Gastroesophageal sphincter (tissue), 4 donors: ENCODE measurements around the gene BACH2. TPM values are rescaled to one million over a fixed set of nuclear protein-coding genes. Genes with fewer than 3 reads are reported as not detected.
A peak's percentile ranks its signal among the peaks of the same experiment; 100 is the strongest.

Experiments
- ATAC-seq: fragments of 150-250 bp; one replicate; pipeline ENCODE4 v1.9.1; 2016; ENCODE audit warnings: mild to moderate bottlenecking, moderate library complexity
- H3K27ac ChIP-seq, 4 donors: fragments of 200-600 bp; sonication (generic) in 3 of 4; 1 replicate in 3 of 4; 2 replicates in 1 of 4; pipeline ENCODE4 v1.5.1; 2016 to 2019
- H3K27me3 ChIP-seq: fragments of 200-600 bp; sonication (generic); one replicate; pipeline ENCODE4 v1.5.1; 2019
- H3K36me3 ChIP-seq, 2 donors: fragments of 200-600 bp; sonication (generic); one replicate each; pipeline ENCODE4 v1.5.1; 2019; ENCODE audit warnings: control low read depth in 1 of 2
- H3K4me1 ChIP-seq, 3 donors: fragments of 200-600 bp; sonication (generic); 1 replicate in 2 of 3; 2 replicates in 1 of 3; pipeline ENCODE4 v1.5.1; 2016 to 2019; ENCODE audit warnings: control low read depth in 2 of 3
- H3K4me3 ChIP-seq, 2 donors: fragments of 200-600 bp; sonication (generic); one replicate each; pipeline ENCODE4 v1.5.1; 2019; ENCODE audit warnings: mild to moderate bottlenecking in 1 of 2, moderate library complexity in 1 of 2
- H3K9me3 ChIP-seq, 3 donors: fragments of 200-600 bp; sonication (generic); one replicate each; pipeline ENCODE4 v1.5.1; 2017 to 2019; ENCODE audit warnings: control low read depth in 2 of 3
- EP300 ChIP-seq: sonication (generic); formaldehyde crosslinking; IDR thresholded peaks from one replicate; pipeline ENCODE4 v1.6.1; 2017; ENCODE audit warnings: antibody characterized with exemption, mild to moderate bottlenecking
- POLR2A ChIP-seq, 2 donors: fragments of 450-650 bp; IDR thresholded peaks; one replicate each; pipeline ENCODE4 v1.6.1; 2017; ENCODE audit warnings: antibody characterized with exemption in 2 of 2, mild to moderate bottlenecking in 2 of 2, moderate library complexity in 1 of 2
- POLR2AphosphoS5 ChIP-seq: sonication (generic); formaldehyde crosslinking; IDR thresholded peaks from one replicate; pipeline ENCODE4 v1.6.1; 2017; ENCODE audit warnings: antibody characterized with exemption
- WGBS, 2 donors: methylation state at CpG; one replicate each; pipeline ENCODE4 v1.1.5; 2018; ENCODE audit warnings: low coverage in 1 of 2; 5-methylcytosine and 5-hydroxymethylcytosine counted together
- total RNA-seq, 4 donors: library from RNA; depleted of rRNA; stranded (reverse); fragments of >200 nt; gene quantifications; one replicate each; pipeline ENCODE4 v1.1.0, GENCODE V29; 2016
- TF ChIP-seq, protein P1 (sequence below), 4 experiments: fragments of 200-600 bp in 2 of 4; fragments of 450-650 bp in 2 of 4; sonication (generic) in 1 of 4; IDR thresholded peaks; one replicate each; pipeline ENCODE4 v1.5.1; 2017 to 2019; ENCODE audit warnings: antibody characterized with exemption in 4 of 4, mild to moderate bottlenecking in 2 of 4, moderate library complexity in 2 of 4

BACH2 gene
- total RNA-seq, 4 donors from 2014 or later: 3.5 to 10.4 (median 3.9) TPM

DNA sequence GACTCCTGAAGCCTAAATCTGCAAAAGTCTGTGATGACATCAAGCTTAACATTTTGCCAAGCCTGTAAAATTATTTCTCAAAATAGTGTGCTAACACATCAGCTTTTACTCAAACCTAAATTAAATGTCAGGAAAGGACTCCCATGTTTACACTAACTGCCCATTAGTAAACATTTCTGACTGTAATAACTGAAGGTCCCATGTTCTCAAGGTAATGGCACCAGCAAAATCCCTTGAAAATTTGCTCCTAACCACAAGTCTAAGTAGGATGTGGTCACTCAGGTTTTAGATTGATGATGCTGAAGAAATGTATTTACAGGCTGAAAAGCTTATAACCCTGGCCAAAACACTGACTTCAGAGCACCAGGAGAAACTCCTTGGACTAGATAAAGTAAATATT lies 33.0 kb downstream of the BACH2 start:
- no peak for ATAC-seq
- Histone ChIP-seq H3K4me3 (no peak overlapping the region), H3K27me3 (no peaks in the 10 kb centered on the region), H3K27ac (peak overlapping the region in 3 of 4 donors; percentile 18 to 67 (median 57)), H3K36me3 (no peaks in the 10 kb centered on the region), H3K9me3 (no peaks in the 10 kb centered on the region), H3K4me1 (peaks cover 4 to 15% (median 10%) of the 10 kb centered on the region in 3 donors)
- TF ChIP-seq POLR2A (IDR thresholded peaks at IDR 0.05): no peak
- peak; percentile 54 for TF ChIP-seq POLR2AphosphoS5

DNA sequence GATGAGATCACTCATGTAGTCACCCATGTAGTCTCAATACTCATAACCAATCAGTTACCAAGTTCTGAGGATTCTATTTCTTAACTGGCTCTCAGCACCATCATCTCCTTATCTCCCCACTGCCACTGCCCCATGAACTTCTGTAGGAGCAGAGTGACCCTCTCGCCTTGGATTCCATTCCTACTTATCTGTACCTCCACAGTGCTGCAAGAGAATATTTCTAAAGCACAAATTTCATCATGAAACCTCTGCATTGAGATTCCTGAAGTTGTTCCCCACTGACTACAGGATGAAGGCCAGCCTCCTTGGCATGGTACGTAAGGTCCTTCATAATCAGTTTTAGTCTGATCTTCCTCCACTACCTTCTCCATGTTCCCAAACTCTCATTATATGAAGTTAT lies 34.8 kb downstream of the BACH2 start:
- H3K36me3 ChIP-seq: no peaks in the 10 kb centered on the region
- H3K27me3 ChIP-seq: no peaks in the 10 kb centered on the region
- H3K4me1 ChIP-seq: peaks cover 4 to 15% (median 10%) of the 10 kb centered on the region in 3 donors
- H3K9me3 ChIP-seq: no peaks in the 10 kb centered on the region
- H3K27ac ChIP-seq: no peak overlapping the region
- WGBS, 2 donors: 100% methylated on average over 2 of the region's 2 CpGs
- TF ChIP-seq POLR2AphosphoS5 (no peak), EP300 (no peak), POLR2A (IDR thresholded peaks at IDR 0.05) (no peak)
- TF ChIP-seq, protein P1, sequence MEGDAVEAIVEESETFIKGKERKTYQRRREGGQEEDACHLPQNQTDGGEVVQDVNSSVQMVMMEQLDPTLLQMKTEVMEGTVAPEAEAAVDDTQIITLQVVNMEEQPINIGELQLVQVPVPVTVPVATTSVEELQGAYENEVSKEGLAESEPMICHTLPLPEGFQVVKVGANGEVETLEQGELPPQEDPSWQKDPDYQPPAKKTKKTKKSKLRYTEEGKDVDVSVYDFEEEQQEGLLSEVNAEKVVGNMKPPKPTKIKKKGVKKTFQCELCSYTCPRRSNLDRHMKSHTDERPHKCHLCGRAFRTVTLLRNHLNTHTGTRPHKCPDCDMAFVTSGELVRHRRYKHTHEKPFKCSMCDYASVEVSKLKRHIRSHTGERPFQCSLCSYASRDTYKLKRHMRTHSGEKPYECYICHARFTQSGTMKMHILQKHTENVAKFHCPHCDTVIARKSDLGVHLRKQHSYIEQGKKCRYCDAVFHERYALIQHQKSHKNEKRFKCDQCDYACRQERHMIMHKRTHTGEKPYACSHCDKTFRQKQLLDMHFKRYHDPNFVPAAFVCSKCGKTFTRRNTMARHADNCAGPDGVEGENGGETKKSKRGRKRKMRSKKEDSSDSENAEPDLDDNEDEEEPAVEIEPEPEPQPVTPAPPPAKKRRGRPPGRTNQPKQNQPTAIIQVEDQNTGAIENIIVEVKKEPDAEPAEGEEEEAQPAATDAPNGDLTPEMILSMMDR (IDR thresholded peaks at IDR 0.05): no peak
- H3K4me3 ChIP-seq: no peak overlapping the region
- ATAC-seq: no peak

GRCh38 chr6:90257486-90257738 lies 39.2 kb downstream of the BACH2 start:
- Histone ChIP-seq H3K4me3 (no peak overlapping the region), H3K27ac (no peak overlapping the region), H3K9me3 (no peaks in the 10 kb centered on the region), H3K4me1 (no peaks in the 10 kb centered on the region), H3K36me3 (no peaks in the 10 kb centered on the region), H3K27me3 (no peaks in the 10 kb centered on the region)
- 100% methylated on average over 1 of the region's 1 CpG for WGBS, 2 donors
- TF ChIP-seq EP300: no peak
- no peak for TF ChIP-seq POLR2A (IDR thresholded peaks at IDR 0.05)
- TF ChIP-seq POLR2AphosphoS5: no peak
- TF ChIP-seq, protein P1 (IDR thresholded peaks at IDR 0.05): no peak
- ATAC-seq: no peak

- ATAC-seq: no peak
- 81 to 94% methylated on average over 4 of the region's 4 CpGs for WGBS, 2 donors
- no peak overlapping the region for H3K27ac ChIP-seq
- no peaks in the 10 kb centered on the region for H3K36me3 ChIP-seq
- no peak overlapping the region for H3K4me3 ChIP-seq
- no peaks in the 10 kb centered on the region for H3K9me3 ChIP-seq
- no peak for TF ChIP-seq POLR2A (IDR thresholded peaks at IDR 0.05)
- TF ChIP-seq, protein P1 (IDR thresholded peaks at IDR 0.05): no peak
- TF ChIP-seq EP300: no peak
- TF ChIP-seq POLR2AphosphoS5: no peak
- no peaks in the 10 kb centered on the region for H3K4me1 ChIP-seq
- no peaks in the 10 kb centered on the region for H3K27me3 ChIP-seq
Observed at GRCh38 chr6:90256698-90257485, 39.8 kb downstream of the BACH2 start.

GRCh38 chr6:90253631-90254030 lies 43.0 kb downstream of the BACH2 start:
- no peak for ATAC-seq
- peaks cover 0 to 10% (median 0%) of the 10 kb centered on the region in 3 donors for H3K4me1 ChIP-seq
- no peaks in the 10 kb centered on the region for H3K36me3 ChIP-seq
- H3K27ac ChIP-seq: no peak overlapping the region
- H3K9me3 ChIP-seq: no peaks in the 10 kb centered on the region
- no peaks in the 10 kb centered on the region for H3K27me3 ChIP-seq
- TF ChIP-seq EP300 (no peak), POLR2AphosphoS5 (no peak), POLR2A (IDR thresholded peaks at IDR 0.05) (no peak)
- TF ChIP-seq, protein P1 (IDR thresholded peaks at IDR 0.05): no peak
- no peak overlapping the region for H3K4me3 ChIP-seq
- 65 to 77% methylated on average over 2 of the region's 2 CpGs for WGBS, 2 donors
